ENCODE data around the gene TNFSF4.
"Not testable (repeated sequence)": the region's sequence is repeated elsewhere in the genome, so short reads cannot be mapped to it uniquely, and the experiment has no call there.

Gene TNFSF4

GRCh38 chr1:173206816-173207568 lies at the start of gene TNFSF4:
Gene TNFSF4, minus strand, starts transcription at chr1:173207331. Its CDS starts 155 bp downstream, at chr1:173207176.
- peak in 4 of 58 donors; percentile 1 to 3 (median 1) for DNase-seq

- peak in 1 of 58 donors; percentile 0 for DNase-seq
These were observed 48.2 kb upstream of the TNFSF4 start for GRCh38 chr1:173255214-173255813.

GRCh38 chr1:173253046-173253445 lies 45.9 kb upstream of the TNFSF4 start:
- DNase-seq = no peak

GRCh38 chr1:173249349-173249748 lies 42.2 kb upstream of the TNFSF4 start:
- DNase-seq = no peak

GRCh38 chr1:173248247-173248940 lies 41.3 kb upstream of the TNFSF4 start:
- DNase-seq = no peak

- no peak for DNase-seq
These were observed 38.8 kb upstream of the TNFSF4 start for GRCh38 chr1:173245892-173246291.

- no peak for DNase-seq
These were observed 36.2 kb upstream of the TNFSF4 start for GRCh38 chr1:173243300-173243699.

GRCh38 chr1:173241528-173242347 lies 34.6 kb upstream of the TNFSF4 start:
- no peak for DNase-seq

- DNase-seq = no peak
These were observed 33.5 kb upstream of the TNFSF4 start for GRCh38 chr1:173240609-173241008.

- DNase-seq = no peak
These were observed 31.9 kb upstream of the TNFSF4 start for GRCh38 chr1:173239058-173239457.

GRCh38 chr1:173234899-173235298 lies 27.8 kb upstream of the TNFSF4 start:
- DNase-seq = no peak

GRCh38 chr1:173234434-173234833 lies 27.3 kb upstream of the TNFSF4 start:
- not testable (repeated sequence) for DNase-seq

- DNase-seq = not testable (repeated sequence)
These were observed 21.9 kb upstream of the TNFSF4 start for GRCh38 chr1:173229031-173229430.

- DNase-seq = no peak
These were observed 17.8 kb upstream of the TNFSF4 start for GRCh38 chr1:173224949-173225348.

GRCh38 chr1:173224280-173224892 lies 17.3 kb upstream of the TNFSF4 start:
- DNase-seq = no peak

GRCh38 chr1:173223031-173223380 lies 15.9 kb upstream of the TNFSF4 start:
- no peak for DNase-seq

- no peak for DNase-seq
These were observed 15.3 kb upstream of the TNFSF4 start for GRCh38 chr1:173222149-173223030.

GRCh38 chr1:173220157-173220556 lies 13.0 kb upstream of the TNFSF4 start:
- no peak for DNase-seq

GRCh38 chr1:173213665-173214064 lies 6.5 kb upstream of the TNFSF4 start:
- DNase-seq = no peak

- DNase-seq = no peak
These were observed 5.9 kb upstream of the TNFSF4 start for GRCh38 chr1:173212952-173213491.
